Left renal cortex interstitium (tissue), 4 donors: Measurements from ENCODE around the gene FBXL20. TPM values are rescaled to one million over a fixed set of nuclear protein-coding genes. Genes with fewer than 3 reads are reported as not detected.
"Not testable (repeated sequence)": the region's sequence is repeated elsewhere in the genome, so short reads cannot be mapped to it uniquely, and the experiment has no call there.

Source experiments
- DNase-seq, 4 donors: peaks; one replicate each; pipeline ENCODE4 v3.0.0-alpha.2; 2013; ENCODE audit warnings: low read depth in 4 of 4, low spot score in 2 of 4, missing footprints in 1 of 4
- polyA plus RNA-seq, 4 donors: library from polyadenylated mRNA; unstranded; fragments of 120-200 nt; gene quantifications; one replicate each; pipeline ENCODE4 v1.2.1, GENCODE V29; 2013; ENCODE audit not compliant: insufficient read length in 4 of 4

FBXL20 gene
- polyA plus RNA-seq, 4 donors: 11.4 to 17.4 (median 13.2) TPM

DNA sequence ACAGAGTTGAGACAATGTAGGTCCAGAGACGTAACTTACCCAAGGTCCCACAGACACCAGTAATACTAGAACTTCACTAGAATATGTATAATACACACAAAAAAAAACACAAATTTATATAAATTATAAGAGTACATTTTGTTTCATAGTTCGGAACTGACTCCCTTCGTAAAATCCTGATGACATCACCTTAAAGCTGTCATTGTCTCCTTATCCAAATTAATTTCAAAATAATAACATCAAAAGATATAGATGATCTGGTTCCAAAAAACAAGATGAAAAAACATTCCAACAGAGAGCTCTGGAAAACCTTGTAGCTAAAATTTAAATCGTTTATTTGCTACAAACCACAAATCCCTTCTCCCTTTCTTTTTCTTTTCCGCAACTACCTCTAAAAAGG, 10.0 kb downstream of the FBXL20 start:
- no peak for DNase-seq

DNA sequence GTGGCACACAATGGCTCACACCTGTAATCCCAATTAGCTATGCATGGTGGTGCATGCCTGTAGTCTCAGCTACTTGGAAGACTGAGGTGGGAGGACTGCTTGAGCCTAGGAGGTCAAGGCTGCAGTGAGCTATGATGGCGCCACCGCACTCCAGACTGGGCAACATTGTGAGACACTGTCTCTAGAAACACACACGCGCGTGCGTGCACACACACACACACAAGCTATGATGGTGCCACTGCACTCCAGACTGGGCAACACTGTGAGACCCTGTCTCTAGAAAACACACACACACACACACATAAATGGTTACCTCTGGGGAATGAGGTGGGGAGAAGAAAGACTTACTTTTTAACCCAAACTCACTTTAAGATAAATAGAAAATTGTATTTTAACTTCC, 16.4 kb downstream of the FBXL20 start:
- DNase-seq: no peak

DNA sequence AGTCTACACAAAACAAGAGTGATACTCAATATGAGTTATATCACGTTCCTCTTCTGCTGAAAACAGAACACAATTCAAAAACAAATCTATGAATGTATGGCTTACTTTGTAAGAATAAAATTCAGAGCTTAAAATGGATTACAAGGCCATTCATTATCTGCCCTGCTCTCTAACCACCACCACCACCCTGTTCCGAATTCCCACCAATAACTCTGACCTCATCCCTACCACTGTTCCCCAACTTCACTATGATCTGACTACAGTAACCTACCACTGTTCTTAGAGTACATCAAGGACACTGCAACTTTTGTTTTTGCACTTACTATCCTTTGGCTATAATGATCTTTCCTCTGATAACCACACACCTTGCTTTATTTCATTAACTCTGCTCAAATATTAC, 21.3 kb downstream of the FBXL20 start:
- DNase-seq: no peak

DNA sequence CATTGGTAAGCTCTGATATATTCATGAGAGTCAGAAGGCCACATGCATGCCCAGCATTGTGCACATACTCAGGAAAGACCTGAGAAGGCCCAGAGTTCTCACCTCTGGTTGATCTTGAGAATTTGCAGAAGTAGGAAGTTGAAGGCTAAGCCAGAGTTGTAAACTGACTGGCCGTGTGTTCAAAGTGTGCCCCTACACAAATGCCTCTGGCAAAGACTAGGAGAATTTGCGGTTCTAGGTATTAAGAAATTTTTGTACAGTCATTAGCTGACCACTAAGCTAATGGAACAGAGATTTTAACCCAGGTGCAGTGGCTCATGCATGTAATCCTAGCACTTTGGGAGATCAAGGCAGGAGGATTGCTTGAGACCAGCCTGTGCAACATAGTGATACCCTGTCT, 25.0 kb downstream of the FBXL20 start:
- no peak for DNase-seq

DNA sequence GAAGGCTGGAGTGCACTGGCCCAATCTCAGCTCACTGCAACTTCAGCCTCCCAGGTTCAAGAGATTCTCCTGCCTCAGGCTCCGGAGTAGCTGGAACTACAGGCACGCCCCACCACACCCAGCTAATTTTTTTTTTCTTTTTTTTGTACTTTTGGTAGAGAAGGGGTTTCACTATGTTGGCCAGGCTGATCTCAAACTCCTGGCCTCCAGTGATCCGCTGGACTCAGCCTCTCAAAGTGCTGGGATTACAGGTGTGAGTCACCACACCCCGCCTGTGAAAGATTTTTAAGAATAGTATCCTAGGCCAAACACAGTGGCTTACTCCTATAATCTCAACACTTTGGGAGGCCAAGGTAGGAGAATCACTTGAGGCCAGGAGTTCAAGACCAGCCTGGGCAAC, 33.6 kb downstream of the FBXL20 start:
- not testable (repeated sequence) for DNase-seq

DNA sequence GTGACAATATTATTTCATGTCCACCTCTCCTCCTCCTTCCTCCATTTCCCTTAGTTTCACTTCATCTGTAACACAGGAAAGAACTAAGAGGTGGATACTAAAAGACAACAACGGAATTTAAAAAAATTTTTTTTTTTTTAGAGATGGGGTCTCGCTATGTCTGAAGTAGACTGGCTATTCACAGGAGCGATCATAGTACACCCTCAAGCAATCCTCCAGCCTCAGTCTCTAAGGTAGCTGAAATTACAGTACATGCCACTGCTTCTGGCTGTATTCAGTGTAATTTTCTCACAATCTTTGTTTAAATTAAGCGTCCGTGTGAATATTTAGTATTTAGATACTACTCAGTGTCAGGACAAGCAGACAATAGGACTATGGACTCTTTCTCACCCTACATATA, 35.6 kb downstream of the FBXL20 start:
- DNase-seq: no peak

DNA sequence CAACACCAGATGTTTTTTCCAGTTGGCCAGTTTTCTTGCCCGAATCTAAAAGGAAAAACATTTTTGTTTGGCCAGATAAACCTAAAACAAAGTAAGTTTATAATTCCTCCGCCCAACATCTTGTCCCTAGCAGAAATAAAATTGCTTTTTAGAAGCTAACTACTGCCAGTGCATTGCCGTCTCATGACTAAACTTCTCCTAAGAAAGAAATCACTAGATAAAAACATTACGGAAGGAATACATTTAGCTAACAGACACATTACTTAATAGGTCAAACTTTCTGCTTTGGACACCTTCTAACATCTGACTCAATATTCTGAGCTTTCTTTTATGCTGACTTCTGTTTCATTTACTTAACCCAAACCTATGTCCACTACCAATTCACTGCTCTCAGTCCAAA, 36.2 kb downstream of the FBXL20 start:
- DNase-seq: no peak

DNA sequence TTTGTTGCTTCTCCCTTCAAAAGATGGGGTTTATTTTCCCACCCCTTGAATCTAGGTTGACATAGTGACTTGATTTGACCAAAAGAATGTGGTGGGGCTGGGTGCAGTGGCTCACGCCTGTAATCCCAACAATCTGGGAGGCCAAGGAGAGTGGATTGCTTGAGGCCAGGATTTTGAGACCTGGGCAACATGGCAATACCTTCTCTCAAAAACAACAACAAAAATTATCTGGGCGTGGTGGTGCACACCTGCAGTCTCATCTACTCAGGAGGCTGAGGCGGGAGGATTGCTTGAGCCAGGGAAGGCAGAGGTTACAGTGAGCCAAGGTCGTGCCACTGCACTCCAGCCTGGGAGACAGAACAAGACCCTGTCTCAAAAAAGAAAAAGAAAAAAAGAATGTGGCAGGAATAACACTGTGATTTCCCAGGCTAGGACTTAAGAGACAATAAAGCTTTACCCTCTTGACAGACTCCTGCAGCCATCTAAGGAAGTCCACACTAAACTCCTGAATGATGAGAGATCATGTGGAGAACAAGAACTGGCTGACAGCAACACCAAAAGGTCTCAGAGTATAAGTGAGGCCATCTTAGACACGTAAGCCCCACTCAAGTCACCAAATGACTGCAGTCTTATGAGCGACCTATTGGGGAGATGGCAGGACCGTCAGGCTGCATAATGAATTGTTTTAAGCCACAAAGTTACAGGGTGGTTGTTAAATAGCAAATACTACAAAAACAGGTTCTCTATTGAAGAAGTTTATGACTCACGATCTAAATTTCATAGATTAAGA, 37.0 kb downstream of the FBXL20 start:
- DNase-seq: no peak

DNA sequence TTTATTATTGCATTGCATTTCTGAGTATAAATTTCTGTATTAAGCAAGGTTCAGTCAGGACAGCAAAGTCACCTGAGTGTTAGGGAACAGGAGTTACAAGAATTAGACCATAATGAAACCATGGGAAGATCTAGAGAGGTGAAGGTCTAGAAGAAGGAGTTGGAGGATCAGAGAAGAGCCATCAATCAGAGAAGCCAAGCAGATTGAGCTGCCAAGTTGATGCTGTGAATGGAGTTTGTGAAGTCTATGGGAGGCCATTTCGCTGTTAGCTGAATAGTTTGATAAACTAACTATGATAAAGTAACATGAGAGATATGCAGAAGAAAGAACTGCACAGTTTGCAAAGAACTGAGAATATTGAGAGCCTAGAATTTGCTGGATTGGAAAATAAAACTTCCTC, 40.4 kb downstream of the FBXL20 start:
- DNase-seq: no peak

DNA sequence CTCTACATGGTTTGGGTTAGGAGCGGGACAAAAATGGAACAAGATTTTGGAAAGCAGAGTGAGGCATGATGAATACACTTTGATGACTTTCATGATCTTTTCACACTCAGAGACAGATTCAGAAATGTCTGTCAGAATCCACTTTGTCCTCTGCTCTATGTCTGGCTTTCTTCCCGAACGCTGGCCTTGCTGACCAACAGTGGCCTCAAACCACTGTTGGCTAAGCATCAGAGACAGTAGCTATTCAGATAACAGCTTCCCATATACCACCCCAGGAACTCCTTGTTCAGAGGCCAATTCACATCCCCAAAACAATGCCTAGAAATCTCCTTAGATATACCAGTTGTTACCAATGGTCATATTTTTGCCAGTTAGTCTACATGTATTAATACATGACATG, 40.9 kb downstream of the FBXL20 start:
- no peak for DNase-seq

DNA sequence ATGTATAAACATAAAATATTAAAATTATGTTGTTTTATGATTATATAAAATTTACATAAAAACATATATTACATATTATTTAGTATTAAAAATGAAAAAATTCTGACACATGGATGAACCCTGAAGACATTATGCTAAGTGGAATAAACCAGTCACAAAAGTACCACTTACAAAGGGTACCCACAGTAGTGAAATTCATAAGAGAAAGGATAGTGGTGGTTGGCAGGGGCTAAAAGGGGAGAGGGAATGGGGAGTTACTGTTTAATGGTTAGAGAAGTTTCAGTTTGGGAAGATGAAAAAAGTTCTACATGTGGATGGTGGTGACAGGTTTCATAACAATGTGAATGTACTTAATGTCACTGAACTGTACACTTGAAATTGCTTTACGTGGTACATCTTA, 41.4 kb downstream of the FBXL20 start:
- DNase-seq: no peak

DNA sequence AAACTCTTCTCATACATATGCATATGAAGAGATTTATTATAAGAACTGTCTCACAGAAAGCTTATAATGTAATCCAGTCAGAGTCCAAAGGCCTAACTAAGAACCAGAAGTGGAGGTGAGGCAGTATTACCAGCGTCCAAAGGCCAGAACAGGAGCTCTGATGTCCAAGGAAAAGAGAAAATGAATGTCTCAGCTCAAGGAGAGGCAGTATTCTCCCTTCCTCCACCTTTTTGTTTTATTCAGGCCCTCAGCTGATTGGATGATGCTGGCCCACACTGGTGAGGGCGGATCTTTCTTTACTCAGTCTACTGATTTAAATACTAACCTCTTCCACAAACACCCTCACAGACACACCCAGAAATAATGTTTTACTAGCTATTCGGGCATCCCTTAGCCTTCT, 43.4 kb downstream of the FBXL20 start:
- no peak for DNase-seq

DNA sequence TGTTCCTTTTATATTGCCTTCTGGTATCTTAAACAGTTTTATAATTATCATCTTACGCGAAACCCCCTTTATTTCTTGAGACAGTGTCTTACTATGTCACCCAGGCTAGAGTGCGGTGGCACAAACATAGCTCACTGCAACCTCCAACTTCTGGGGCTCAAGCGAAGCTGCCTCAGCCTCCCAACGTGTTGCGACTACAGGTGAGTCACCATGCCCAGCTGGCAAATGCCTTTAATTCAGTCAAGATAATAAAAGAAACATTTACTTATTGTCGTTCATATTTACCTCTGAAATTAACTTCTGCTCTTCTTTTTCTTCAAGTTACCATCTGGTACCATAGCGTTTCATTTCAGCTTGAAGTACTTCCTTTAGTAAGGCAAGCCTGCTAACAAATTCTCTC, 43.9 kb downstream of the FBXL20 start:
- no peak for DNase-seq

DNA sequence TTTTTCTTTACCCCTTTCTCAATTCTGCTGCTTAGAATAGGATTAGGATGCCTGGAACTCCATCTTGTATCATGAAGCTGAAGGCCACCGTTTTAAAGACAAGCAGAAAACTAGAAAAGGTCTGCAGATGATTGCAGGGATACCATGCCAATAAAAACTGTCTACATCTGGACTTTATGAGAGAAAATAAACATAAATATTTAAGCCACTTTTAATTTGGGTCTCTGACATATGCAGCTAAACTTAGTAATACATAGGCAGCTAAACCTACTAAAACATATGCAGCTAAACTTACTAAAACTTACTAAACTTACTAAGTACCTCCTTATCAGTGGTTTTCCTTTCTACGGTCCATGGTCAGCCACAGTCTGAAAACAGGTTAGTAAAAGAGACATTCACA, 48.4 kb downstream of the FBXL20 start:
- DNase-seq: no peak

DNA sequence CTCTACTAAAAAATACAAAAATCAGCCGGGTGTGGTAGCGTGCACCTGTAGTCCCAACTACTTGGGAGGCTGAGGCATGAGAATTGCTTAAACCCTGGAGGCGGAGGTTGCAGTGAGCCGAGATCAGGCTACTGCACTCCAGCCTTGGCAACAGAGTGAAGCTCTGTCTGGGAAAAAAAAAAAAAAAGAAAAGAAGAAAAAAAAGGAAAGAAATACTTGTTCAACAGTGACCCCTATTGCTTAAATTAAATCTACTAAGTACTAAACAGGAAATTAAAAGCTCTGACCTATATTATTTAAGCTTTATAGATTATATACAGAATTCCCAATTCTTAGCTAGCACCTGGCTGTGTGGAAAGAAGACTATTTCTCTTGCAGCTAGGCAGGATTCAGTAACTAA, 48.9 kb downstream of the FBXL20 start:
- no peak for DNase-seq

DNA sequence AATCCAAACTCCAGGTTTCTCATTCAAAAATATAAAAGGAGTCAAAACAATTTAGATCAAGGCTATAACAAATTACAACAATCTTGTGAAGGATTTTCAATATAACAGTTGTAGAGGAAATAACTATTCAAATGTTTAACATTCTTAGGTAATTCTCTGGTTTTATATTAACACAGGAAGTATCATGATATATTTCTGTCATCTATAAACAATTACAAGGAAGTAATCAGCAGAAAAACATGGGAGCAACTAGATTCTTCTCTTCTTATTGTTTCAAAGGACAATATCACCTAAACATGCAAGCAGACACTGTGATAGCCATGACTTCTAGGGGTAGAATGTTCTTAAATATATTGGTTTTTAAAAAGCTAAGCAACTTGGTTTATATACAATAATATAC, 49.9 kb downstream of the FBXL20 start:
- DNase-seq: no peak

DNA sequence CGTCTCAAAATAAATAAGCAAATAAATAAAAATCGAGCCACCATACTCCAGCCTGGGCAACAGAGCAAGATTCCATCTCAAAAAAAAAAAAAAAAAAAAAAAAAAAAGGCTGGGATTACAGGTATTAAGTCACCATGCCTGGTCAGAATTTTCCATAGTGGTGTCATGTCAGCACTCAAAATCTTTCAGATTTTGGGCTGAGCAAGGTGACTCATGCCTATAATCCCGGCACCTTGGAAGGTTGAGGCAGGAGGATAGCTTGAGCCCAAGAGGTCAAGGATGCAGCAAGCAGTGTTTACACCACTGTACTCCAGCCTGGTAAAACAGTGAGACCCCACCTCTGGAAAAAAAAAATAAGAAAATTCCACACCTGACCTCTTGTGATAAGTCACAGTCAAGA, 52.2 kb downstream of the FBXL20 start:
- DNase-seq: no peak

DNA sequence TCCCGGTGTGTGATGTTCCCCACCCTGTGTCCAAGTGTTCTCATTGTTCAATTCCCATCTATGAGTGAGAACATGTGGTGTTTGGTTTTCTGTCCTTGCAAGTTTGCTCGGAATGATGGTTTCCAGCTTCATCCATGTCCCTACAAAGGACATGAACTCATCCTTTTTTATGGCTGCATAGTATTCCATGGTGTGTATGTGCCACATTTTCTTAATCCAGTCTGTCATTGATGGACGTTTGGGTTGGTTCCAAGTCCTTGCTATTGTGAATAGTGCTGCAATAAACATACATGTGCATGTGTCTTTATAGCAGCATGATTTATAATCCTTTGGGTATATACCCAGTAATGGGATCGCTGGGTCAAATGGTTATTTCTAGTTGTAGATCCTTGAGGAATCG, 54.6 kb downstream of the FBXL20 start:
- DNase-seq: not testable (repeated sequence)

DNA sequence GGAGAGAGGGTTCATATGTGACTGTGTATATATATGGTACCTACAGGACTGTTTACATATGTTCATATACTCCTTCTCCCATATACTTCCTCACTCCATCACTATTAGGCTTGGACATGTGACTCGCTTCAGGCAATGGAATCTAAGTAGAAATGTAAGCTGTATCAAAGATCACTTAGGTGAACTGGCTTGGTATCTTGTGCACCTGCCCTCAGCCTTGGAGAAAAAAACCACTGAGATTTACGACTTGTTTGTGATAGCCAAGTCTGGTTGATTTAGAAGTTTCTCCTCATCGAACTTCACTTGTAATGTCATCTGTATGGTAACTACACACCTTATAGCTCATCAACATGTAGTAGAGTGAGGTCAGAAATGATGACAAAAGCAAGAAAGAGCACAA, 59.9 kb downstream of the FBXL20 start:
- no peak for DNase-seq

DNA sequence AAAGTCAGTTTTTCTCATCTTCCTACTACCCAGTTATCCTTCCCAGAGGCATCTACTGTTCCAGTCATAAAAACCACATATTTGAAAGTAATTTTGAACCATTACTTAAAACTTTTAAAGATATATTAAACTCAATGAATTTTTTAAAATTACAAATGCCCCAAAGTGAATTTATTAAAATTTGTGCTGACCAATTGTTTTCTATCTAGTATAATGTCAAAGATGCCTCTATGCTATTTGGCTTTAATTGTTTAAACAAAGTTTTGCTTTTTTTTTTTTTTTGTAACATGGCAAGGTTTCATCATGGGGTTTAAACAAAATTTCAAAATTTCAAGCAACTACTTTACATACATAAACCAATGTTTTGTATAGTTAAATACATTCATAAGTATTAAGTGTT, 60.7 kb downstream of the FBXL20 start:
- DNase-seq: no peak

DNA sequence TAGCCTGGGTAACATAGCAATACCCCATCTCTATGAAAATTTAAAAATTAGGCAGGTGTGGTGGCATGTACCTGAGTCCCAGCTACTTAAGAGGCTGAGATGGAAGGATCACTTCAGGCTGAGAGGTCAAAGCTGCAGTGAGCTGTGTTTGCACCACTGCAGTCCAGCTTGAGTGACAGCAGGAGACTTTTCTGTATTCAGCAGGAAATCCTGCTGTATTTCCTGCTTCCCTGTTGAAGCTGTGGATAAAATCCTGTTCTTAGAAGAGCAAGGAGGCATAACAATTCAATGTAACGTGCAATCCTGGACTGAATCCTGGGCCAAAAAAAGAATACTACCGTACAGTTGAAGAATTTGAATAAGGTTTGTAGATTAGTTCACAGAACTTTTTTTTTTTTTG, 62.2 kb downstream of the FBXL20 start:
- no peak for DNase-seq

DNA sequence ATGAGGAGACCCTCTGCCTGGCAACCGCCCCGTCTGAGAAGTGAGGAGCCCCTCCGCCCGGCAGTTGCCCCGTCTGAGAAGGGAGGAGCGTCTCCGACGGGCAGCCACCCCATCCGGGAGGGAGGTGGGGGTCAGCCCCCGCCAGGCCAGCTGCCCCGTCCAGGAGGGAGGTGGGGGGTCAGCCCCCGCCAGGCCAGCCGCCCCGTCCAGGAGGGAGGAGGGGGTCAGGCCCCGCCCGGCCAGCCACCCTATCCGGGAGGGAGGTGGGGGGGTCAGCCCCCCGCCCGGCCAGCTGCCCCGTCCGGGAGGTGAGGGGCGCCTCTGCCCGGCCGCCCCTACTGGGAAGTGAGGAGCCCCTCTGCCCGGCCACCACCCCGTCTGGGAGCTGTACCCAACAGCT, 63.8 kb downstream of the FBXL20 start:
- not testable (repeated sequence) for DNase-seq

DNA sequence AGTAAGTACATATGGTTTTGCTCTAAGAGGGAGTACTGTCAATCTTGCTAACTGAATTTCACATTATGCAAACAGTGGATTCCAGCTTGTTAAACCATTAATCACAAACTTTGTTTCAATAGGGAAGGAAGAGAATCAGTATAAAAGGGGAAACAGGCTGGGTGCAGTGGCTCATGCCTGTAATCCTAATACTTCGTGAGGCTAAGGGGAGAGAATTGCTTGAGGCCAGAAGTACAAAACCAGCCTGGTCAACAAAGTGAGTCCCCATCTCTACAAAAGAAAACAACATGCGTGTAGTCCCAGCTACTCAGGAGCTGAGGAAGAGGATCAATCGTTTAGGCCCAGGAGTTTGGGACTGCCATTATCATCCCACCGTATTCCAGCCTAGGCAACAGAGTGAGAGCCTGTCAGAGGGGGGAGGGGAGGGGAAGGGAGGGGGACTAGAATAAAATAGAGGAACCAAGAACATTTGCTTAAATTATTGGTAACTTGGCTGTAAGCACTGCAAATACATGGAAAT, 65.7 kb downstream of the FBXL20 start:
- DNase-seq: no peak
